NCI-H2171 (cell line): ENCODE measurements around the gene SIX5.
"Not testable (repeated sequence)": the region's sequence is repeated elsewhere in the genome, so short reads cannot be mapped to it uniquely, and the experiment has no call there.

Experiments used
- DNase-seq: peaks from one replicate; lab custom pipeline; 2025; lab: John Stamatoyannopoulos, UW

The SIX5 gene

DNA sequence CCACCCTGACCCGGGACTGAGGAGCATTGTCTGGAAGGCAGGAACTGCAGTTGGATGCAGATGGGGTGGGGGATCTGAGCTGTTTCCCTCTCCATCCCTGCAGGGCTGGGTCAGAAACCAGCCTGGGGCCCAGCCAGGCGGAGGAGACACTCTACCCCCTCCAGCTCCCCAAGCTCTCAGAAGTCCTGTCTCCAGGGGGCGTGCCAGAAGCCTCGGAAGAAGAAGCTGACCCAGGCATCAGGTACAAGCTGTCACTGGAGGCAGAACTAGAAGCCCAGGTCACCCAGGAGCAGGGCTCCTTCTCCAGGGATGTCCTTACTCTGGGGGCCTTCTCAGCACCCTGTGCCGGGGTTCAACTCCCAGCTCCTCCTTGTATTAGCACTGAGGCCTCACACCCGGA lies 15.5 kb downstream of the SIX5 start:
- no peak for DNase-seq

DNA sequence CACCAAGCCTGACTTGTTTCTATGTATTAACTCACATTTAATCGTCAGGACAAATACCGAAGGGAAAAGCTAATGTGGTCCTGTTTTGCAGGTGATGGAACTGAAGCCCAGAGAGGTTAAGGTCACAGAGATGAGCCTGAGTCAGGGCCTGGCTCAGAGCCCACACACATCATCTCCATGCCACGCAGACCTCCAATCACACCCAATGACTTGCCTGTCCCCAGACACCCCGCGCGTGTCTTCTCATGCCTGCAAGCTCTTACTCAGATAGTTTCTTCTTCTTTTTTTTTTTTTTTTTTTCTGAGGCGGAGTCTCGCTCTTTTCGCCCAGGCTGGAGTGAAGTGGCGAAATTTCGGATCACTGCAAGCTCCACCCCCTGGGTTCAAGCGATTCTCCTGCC lies 16.4 kb downstream of the SIX5 start:
- peak; percentile 25 for DNase-seq

DNA sequence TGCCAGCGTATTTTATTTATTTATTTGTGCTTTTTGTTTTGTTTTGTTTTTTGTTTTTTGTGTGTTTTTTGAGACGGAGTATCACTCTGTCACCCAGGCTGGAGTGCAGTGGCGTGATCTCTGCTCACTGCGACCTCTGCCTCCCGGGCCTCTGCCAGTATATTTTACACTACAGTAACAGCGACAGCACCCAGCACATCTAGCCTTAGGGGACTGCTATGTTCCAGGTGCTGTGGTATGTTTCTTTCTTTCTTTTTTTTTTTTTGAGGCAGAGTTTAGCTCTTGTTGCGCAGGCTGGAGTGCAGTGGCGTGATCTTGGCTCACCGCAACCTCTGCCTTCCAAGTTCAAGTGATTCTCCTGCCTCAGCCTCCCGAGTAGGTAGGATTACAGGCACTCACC lies 17.6 kb downstream of the SIX5 start:
- DNase-seq: not testable (repeated sequence)

DNA sequence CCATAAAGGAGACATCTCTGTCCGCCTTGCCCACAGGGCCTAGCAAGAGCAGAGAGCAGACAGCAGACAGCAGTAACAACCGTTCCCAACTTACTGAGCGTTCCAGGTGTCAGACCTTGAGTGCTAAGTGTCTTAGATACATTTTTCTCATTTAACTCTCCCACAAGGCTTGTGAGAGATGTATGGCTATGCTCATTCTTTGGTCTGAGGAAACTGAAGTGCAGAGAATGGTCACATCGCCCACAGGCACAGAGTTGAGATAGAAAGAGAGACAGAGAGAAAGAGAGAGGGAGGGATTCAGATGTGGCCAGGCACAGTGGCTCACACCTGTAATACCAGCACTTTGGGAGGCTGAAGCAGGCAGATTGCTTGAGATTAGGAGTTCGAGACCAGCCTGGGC lies 21.5 kb downstream of the SIX5 start:
- DNase-seq: no peak

DNA sequence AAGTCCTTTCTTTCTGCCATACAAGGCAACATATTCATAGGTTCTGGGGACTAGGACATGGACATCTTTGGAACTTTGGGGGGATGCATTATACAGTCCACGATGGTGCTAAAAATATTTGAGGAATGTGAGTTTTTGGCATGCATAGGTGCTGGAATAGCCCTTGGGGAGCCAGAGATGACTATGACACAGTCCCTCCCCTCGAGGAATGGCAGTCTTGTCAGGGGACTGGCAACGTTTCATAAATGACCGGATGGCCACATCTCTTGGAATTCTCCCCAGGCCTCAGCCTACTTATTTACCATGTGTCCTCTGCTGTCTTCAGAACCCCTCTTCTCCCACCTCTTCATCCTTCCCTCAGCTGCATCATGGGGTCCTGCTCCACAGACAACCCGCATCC lies 22.2 kb downstream of the SIX5 start:
- DNase-seq: no peak

DNA sequence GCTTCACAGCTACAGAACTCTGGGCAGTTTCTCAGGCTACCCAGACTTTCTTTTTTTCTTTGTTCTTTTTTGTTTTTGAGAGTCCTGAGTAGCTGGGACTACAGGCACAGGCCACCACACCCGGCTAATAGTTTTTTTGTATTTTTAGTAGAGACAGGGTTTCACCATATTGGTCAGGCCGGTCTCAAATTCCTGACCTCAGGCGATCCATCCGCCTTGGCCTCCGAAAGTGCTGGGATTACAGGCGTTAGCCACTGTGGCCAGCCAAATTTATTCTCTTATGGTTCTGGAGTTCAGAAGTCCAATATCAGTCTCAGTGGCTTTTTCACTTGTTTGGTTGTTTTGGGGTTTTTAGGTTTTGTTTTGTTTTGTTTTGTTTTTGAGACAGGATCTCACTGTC lies 23.4 kb downstream of the SIX5 start:
- no peak for DNase-seq

DNA sequence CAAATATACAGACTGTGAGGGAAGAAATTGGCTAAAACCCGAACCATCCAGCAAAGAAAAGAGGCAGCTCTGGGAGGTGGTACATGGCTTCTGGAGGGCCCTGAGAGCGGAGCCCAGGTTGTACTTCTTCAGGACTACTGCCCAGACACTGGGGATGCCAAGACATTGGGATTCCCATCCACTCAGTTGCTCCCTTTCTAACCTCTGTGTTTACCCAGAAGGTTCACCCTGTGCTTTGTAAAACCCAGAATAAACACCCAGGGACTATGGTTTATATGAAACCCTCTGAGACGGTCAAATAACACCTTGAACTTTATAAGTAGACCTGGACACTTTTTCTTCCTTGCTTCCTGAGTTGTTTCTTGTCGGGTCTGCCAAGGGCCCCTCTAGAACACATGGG lies 26.1 kb downstream of the SIX5 start:
- no peak for DNase-seq

DNA sequence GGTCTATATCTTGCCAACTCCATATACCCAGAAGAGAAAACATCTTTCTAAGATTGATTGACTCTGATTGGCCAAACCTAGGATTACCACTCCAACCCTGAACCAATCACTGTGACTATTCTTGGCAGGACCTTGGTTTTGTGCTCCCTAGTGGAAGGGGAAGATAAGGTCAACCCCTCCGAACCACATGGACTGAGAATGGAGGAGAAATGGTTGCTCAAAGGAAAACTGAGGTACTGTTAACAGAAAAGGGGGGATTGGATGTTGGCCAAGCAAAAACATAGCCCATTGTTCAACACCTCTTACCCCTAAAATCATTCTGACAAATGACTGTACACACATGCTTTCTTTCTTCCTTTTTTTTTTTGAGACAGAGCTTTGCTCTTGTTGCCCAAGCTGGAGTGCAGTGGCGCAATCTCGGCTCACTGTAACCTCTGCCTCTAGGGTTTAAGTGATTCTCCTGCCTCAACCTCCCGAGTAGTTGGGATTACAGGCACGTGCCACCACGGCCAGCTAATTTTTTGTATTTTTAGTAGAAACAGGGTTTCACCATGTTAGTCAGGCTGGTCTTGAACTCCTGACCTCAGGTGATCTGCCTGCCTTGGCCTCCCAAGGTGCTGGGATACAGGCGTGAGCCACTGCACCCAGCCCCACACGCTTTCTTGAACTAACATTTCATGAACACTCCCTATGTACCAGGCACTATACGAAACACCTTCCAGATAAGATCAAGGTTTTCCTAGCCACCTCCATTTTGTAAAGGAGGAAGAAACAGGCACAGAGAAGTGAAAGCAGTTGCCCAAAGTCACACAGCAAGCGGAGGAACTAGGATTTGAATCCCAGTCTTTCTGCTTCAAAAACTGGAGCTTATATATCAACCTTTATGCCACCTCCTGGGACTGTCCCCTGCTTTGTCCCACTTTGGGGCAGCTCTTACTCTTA lies 29.3 kb downstream of the SIX5 start:
- DNase-seq: no peak

DNA sequence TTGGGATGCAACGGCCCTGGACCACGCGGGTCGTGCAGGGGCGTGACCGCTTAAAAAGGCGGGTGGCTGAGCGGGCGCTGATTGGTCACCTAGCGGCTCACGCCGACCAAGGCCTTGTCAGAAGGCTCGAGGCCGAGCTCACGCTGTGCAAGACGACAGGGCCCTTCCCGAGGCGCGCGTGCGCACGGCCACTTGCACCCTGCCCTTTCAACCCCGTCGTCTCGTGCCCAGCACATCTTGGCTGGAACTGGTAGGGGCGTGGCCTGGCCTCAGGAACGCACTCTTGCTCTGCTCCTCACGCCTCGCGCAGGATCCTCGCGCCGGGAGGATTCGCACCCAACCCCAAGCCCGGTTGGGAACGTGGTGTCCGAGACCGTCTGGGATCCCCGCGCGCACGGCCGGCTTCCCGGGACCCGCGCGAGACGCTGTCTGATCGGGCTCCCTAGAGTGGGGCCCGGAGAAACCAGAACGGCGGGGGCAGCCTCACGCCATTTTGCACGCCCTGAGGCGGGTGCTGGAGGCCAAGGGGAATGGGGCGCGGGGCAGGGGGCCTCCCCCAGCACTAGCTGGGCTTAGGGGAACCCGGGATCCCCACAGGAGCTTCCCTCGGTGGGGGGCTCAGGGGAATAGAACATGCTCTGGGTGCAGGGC lies 35.8 kb downstream of the SIX5 start, which contains the start of gene MEIOSIN:
Gene MEIOSIN (plus strand): TSS at position 280 of the 651 bp plus-strand sequence. CDS start 1,938 bp downstream, outside the sequence.
- no peak for DNase-seq

DNA sequence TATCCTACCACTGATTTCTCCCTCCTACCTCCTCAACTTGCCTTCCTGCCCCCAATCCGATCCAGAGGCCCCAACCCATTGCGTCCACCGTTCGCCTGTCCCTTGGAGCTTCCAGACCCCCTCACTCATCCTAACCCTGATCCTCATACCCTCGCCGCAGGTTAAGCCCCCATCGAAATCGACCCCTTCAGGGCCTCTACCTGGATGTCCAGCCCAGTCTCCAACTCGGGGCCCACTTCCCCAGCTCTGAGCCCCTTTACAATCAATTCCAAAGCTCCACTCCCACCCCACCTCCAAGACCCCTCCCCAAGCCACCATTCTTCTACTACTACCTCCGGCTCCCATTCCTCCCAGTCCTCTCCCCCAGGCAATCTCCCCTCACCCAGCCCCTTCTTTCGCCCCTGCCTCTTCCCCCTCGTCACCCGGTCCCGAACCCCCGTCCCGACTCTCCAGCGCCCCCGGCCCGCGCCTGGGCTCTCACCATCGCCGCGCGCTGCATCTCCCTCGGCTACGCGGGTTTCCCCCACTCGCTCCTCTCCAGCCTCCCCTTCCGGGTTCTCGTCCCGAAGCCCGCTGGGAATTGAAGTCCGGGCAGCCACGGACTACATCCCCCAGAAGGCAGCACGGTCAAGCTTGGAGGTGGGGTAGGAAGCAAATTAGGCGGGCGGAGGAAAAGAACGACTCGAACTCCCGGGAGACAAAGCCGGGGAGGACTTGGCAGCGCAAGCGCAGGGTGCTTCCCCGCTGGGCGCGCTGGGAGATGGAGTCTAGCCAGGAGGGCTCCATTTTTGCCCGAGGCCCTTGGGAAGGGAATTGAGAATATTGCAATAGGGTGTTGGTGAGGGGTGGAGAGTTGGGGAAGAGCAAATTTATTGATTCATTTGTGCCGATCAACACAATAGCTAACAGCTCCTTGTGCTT lies 38.4 kb downstream of the SIX5 start, which contains the start of gene FBXO46:
Gene FBXO46 (minus strand): TSS at position 529 of the 921 bp plus-strand sequence. CDS start 17,401 bp downstream, outside the sequence.
- DNase-seq: peak; percentile 100

DNA sequence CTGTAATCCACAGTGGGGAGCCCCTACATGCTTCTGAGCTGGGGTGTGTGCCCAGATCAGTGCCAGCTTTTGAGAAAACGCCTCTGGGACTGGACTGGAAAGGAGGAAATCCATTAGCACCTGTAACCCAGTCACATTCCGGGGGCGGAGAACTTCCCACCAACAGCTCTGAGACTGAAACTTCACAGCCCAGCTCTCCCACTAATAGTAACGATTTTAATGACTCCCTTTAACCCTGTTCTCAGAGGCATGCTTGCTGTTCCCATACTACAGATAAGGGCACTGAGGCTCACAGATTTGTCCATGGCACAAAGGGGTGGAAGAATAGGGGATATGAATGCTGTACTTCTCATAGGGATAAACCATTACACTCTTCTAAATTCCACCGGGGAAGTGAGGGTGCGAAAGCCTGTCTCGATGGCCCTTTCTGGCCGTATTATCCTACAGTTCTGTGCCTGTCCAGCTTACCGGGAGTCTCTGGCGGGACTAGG lies 39.2 kb downstream of the SIX5 start:
- DNase-seq: no peak

DNA sequence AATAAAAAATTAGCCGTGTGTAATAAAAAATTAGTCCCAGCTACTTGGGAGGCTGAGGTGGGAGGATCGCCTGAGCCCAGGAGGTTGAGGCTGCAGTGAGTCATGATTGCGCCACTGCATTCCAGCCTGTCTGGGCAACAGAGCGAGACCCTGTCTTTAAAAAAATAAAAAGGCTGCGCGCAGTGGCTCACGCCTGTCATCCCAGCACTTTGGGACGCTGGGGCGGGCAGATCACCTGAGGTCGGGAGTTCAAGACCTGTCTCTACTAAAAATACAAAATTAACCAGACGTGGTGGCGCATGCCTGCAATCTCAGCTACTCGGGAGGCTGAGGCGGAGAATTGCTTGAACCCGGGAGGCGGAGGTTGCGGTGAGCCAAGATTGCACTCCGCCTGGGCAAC lies 40.4 kb downstream of the SIX5 start:
- DNase-seq: not testable (repeated sequence)

DNA sequence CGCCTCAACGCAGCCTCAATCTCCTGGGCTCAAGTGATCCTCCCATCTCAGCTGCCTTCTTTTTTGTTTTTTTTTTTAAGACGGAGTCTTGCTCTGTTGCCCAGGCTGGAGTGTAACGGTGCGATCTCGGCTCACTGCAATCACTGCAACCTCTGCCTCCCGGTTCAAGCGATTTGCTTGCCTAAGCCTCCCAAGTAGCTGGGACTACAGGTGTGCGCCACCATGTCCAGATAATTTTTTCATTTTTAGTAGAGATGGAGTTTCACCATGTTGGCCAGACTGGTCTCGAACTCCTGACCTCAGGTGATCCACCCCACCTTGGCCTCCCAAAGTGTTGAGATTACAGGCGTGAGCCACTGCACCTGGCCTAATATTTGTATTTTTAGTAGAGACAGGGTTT lies 49.0 kb downstream of the SIX5 start:
- DNase-seq: not testable (repeated sequence)

DNA sequence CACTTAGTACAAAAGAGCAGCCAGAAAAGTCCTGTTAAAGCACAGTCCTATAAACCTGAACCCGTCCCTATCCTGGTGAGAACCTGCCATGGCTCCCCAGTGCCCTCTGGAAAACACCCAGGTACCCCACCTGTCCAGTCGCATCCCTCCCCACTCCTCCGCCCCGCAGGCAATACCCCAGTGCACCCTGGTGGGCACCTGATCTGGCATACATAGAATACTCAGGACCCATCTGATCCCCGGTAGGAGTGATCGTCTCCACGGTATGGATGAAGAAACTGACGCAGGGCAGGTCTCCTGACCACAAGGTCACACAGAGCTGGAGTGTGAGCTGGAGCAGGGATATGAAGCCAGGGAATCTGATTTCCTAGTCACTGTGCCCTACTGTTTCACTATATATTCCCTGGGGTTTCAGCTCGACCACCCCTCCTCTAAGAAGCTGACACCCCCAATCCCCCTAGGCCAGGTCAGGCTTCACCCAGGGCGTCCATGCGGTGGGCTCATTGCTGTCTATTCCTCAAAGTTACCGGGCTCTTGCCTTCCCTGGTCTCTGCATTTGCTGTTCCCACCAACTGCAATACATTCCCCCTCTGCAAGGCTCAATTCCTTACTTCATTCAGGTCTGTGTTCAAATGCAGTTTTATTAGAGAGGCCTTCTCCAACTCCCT lies 50.9 kb downstream of the SIX5 start:
- DNase-seq: no peak

DNA sequence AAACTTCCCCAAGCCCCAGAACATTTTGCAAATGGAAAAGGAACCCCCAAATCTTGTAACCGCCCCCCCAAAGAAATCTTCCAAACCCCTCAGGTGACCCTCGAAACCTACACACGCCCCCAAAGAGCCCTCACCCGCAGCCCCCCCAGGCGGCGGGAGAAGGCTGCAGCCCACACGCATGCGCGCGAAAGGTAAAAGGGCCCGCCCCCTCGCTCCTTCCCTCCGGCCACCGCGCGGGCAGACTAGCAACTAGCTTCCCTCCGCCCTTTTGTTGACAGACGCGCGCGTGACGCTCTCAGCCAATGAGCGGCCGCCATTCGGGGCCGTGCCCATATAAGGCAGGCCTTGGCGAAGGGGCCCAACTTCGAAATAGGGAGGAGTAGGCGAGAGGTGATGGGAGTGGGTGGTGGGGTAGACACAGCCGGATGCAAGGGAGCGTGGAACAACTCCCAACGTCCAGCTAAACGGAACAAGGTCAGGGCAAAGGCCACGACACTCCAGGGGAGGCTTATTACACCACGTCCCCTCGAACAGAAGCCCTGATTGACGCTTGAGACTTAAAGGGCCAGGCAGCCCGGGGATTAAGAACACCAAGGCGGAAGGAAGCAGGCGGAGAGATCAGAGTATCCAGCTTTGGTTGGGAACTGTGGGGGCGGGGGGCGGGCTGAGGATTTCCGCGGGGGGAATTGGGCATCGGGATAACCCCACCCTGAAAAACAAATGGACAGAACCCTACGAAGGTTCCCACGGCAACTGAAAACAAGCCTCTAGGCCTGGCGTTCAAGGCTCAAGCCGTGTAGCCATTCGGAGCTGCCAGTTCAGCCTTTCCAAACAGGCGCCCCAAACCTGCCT lies 51.7 kb downstream of the SIX5 start:
- DNase-seq: peak; percentile 99

DNA sequence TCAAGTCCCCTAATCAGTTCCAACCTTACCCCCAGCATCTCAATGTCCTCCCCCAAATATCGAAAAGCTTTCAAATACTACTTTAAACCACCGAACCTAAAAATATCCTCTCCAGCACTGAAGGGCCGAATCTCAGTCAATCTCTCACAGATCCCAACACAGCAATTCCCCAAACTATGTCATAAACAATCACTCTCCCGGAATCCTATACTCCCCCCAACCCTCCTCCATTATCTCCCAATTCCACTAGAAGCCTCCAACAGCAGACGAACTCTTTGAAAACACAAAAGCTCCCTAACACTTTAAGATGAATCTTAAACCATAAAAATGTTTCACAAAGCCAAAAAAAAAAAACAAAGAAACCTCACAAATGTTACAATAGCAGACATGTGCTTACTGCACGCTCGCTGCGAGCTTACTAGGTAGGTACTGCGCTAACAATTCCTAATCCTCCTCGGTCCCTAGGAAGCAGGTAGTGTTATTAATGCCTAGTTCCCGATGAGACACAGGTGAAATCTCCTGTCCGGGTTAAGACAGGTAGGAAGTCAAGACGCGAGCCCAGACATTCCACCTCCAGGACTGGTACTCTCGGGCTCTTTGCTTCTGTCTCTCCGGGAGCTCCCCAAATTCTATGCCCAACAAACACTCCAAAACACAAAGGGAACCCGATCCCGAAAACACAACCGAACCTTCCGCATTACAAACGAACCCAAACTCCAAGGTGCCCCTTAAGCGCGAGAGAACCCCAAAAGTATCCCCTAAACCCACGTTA lies 52.5 kb downstream of the SIX5 start:
- DNase-seq: no peak

DNA sequence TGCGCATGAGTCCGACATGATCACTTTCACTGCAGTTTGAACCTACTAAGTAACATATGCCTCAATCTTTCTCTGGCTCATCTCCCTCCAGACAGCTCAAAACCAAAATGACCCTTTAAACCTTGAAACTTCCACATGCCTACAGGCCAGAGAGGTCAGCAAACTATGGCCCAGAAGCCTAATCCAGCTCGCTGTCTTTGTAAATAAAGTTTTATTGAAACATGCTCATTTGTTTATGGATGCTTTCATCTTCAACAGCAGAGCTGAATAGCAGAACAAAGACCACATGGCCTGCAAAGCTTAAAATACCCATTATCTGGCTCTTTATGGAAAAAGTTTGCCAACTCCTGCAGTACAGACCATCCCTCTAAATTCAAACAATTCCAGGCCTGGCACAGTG lies 53.9 kb downstream of the SIX5 start:
- no peak for DNase-seq
